Breast epithelium (tissue), 4 donors: ENCODE measurements around the gene RAB9A. TPM values are rescaled to one million over a fixed set of nuclear protein-coding genes. Genes with fewer than 3 reads are reported as not detected.
A peak's percentile ranks its signal among the peaks of the same experiment; 100 is the strongest.

Experiments
- DNase-seq, 2 donors: peaks; one replicate each; pipeline ENCODE4 v3.0.0-alpha.2; 2019; ENCODE audit warnings: low spot score in 2 of 2
- H3K27ac ChIP-seq, 2 donors: fragments of 200-600 bp; sonication (generic) in 1 of 2; one replicate each; pipeline ENCODE4 v1.5.1; 2016 to 2019; ENCODE audit warnings: mild to moderate bottlenecking in 1 of 2
- H3K27me3 ChIP-seq, 2 donors: fragments of 200-600 bp; sonication (generic) in 1 of 2; one replicate each; pipeline versions ENCODE4 v1.5.1 to v1.6.0; 2017 to 2019; ENCODE audit warnings: control low read depth in 1 of 2, mild to moderate bottlenecking in 1 of 2
- H3K36me3 ChIP-seq: fragments of 200-600 bp; one replicate; pipeline ENCODE4 v1.5.1; 2019
- H3K4me1 ChIP-seq, 2 donors: fragments of 200-600 bp; sonication (generic); one replicate each; pipeline ENCODE4 v1.5.1; 2016 to 2019; ENCODE audit warnings: control low read depth in 1 of 2
- H3K4me3 ChIP-seq, 3 donors: fragments of 200-600 bp; sonication (generic); 1 replicate in 2 of 3; 2 replicates in 1 of 3; pipeline ENCODE4 v1.5.1; 2016 to 2019; ENCODE audit warnings: mild to moderate bottlenecking in 3 of 3, moderate library complexity in 2 of 3
- H3K9me3 ChIP-seq, 2 donors: fragments of 200-600 bp; sonication (generic) in 1 of 2; one replicate each; pipeline ENCODE4 v1.5.1; 2016 to 2019; ENCODE audit warnings: control low read depth in 1 of 2
- CTCF ChIP-seq, 3 donors: fragments of 450-650 bp; IDR thresholded peaks; one replicate each; pipeline ENCODE4 v1.5.1; 2016 to 2017; ENCODE audit warnings: antibody characterized with exemption in 3 of 3, mild to moderate bottlenecking in 3 of 3, moderate library complexity in 3 of 3
- POLR2A ChIP-seq: fragments of 450-650 bp; IDR thresholded peaks from one replicate; pipeline ENCODE4 v1.6.1; 2016; ENCODE audit warnings: antibody characterized with exemption, mild to moderate bottlenecking, moderate library complexity
- POLR2AphosphoS5 ChIP-seq, 3 donors: sonication (generic); formaldehyde crosslinking; IDR thresholded peaks; one replicate each; pipeline ENCODE4 v1.6.1; 2017; ENCODE audit warnings: antibody characterized with exemption in 3 of 3
- intact Hi-C: fragments of 100-400 bp; cut with DNase I; formaldehyde crosslinking; loops from one replicate; pipeline ENCODE4 v1.15.1; 2023; ENCODE audit warnings: low total_unique reads
- total RNA-seq, 3 donors: library from RNA; depleted of rRNA; stranded (reverse); fragments of >200 nt; gene quantifications; one replicate each; pipeline ENCODE4 v1.1.0, GENCODE V29; 2016

RAB9A gene
- total RNA-seq, 3 donors from 2014 or later = 41.0 to 63.4 (median 43.2) TPM

- peak; percentile 67 to 90 (median 79) for TF ChIP-seq POLR2AphosphoS5 (IDR thresholded peaks at IDR 0.05)
- no peak for TF ChIP-seq POLR2A
- no peaks in the 10 kb centered on the region for H3K4me1 ChIP-seq
- H3K4me3 ChIP-seq = peak within 1 kb of the TSS; percentile 53 to 79 (median 73)
- H3K36me3 ChIP-seq = no peaks in the 10 kb centered on the region
- intact Hi-C loops = no loop called here
- H3K9me3 ChIP-seq = no peaks in the 10 kb centered on the region
- peak within 1 kb of the TSS; percentile 94 for H3K27ac ChIP-seq
- peak; percentile 90 to 97 for DNase-seq
- peaks cover 0 to 22% of the 10 kb centered on the region in 2 donors for H3K27me3 ChIP-seq
Observed at GRCh38 chrX:13652850-13653693, 35.9 kb upstream of the RAB9A start, which contains the start of gene TCEANC. Gene TCEANC (plus strand): TSS chrX:13653141. CDS start chrX:13662509, 9,368 bp downstream.

- TF ChIP-seq POLR2A = no peak
- no peak for TF ChIP-seq CTCF (IDR thresholded peaks at IDR 0.05)
- TF ChIP-seq POLR2AphosphoS5 (IDR thresholded peaks at IDR 0.05) = no peak
- intact Hi-C loops = no loop called here
- peaks cover 0 to 12% of the 10 kb centered on the region in 2 donors for H3K27me3 ChIP-seq
- H3K4me1 ChIP-seq = no peaks in the 10 kb centered on the region
- DNase-seq = no peak
- H3K4me3 ChIP-seq = peak overlapping the region in 2 of 3 donors; percentile 73 to 79
- H3K9me3 ChIP-seq = no peaks in the 10 kb centered on the region
- H3K36me3 ChIP-seq = no peaks in the 10 kb centered on the region
- H3K27ac ChIP-seq = peak overlapping the region in 1 of 2 donors; percentile 94
Observed at GRCh38 chrX:13654116-13654515, 34.8 kb upstream of the RAB9A start.

- H3K9me3 ChIP-seq = no peaks in the 10 kb centered on the region
- intact Hi-C loops = no loop called here
- TF ChIP-seq CTCF (IDR thresholded peaks at IDR 0.05) (no peak), POLR2A (no peak), POLR2AphosphoS5 (IDR thresholded peaks at IDR 0.05) (no peak)
- no peak overlapping the region for H3K27ac ChIP-seq
- H3K36me3 ChIP-seq = no peaks in the 10 kb centered on the region
- no peaks in the 10 kb centered on the region for H3K27me3 ChIP-seq
- no peak for DNase-seq
- no peak overlapping the region for H3K4me3 ChIP-seq
- H3K4me1 ChIP-seq = no peaks in the 10 kb centered on the region
Observed at GRCh38 chrX:13655674-13656073, 33.3 kb upstream of the RAB9A start.

GRCh38 chrX:13658602-13659001 lies 30.3 kb upstream of the RAB9A start:
- H3K4me1 ChIP-seq = no peaks in the 10 kb centered on the region
- TF ChIP-seq POLR2AphosphoS5 (IDR thresholded peaks at IDR 0.05) = no peak
- TF ChIP-seq CTCF (IDR thresholded peaks at IDR 0.05) = peak; percentile 46 to 76 (median 54)
- TF ChIP-seq POLR2A = no peak
- H3K9me3 ChIP-seq = no peaks in the 10 kb centered on the region
- H3K36me3 ChIP-seq = no peaks in the 10 kb centered on the region
- no peak overlapping the region for H3K27ac ChIP-seq
- peaks cover 0 to 1% of the 10 kb centered on the region in 2 donors for H3K27me3 ChIP-seq
- intact Hi-C loops = no loop called here
- DNase-seq = no peak
- no peak overlapping the region for H3K4me3 ChIP-seq

- H3K27me3 ChIP-seq = peaks cover 0 to 3% of the 10 kb centered on the region in 2 donors
- peak overlapping the region in 1 of 2 donors; percentile 40 for H3K27ac ChIP-seq
- DNase-seq = no peak
- no peaks in the 10 kb centered on the region for H3K9me3 ChIP-seq
- H3K36me3 ChIP-seq = no peaks in the 10 kb centered on the region
- H3K4me3 ChIP-seq = no peak overlapping the region
- TF ChIP-seq POLR2A = no peak
- TF ChIP-seq CTCF (IDR thresholded peaks at IDR 0.05) = no peak
- TF ChIP-seq POLR2AphosphoS5 (IDR thresholded peaks at IDR 0.05) = no peak
- intact Hi-C loops = no loop called here
- no peaks in the 10 kb centered on the region for H3K4me1 ChIP-seq
Observed at GRCh38 chrX:13659063-13659462, 29.9 kb upstream of the RAB9A start.
